ENCODE data around the gene SLC22A23.

DNA sequence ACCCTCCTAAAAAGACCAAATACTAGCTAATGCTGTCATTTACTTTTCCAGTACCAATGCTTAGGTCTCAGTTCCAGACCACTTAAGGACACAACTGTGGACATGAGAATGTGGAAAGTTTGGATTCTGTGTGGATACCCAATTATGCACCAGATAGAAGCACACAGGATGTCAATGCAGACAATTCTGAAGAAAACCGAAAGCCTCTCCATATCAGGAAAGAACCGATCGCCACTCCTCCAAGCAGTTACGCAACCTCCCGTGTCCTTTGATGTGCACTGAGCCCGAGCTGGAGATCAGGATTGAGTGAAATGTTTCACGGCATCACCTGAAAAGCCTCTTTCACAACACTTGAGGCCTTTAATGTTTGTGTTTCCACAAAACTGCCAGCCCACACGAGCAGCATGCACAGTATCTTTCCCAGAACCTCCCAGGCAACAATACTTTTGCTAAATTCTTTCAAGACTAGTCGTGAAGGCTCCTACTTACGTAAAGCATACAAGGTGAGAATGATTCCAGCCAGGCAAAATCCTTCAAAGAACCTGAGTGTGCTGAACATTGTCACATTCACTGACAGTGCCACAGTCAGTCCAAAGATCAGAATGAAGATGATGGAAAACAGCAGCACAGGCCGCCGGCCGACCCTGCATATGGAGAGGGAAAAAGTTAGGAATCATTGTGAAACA is 47.0 kb downstream of the SLC22A23 start:
- TF ChIP-seq, protein P1, sequence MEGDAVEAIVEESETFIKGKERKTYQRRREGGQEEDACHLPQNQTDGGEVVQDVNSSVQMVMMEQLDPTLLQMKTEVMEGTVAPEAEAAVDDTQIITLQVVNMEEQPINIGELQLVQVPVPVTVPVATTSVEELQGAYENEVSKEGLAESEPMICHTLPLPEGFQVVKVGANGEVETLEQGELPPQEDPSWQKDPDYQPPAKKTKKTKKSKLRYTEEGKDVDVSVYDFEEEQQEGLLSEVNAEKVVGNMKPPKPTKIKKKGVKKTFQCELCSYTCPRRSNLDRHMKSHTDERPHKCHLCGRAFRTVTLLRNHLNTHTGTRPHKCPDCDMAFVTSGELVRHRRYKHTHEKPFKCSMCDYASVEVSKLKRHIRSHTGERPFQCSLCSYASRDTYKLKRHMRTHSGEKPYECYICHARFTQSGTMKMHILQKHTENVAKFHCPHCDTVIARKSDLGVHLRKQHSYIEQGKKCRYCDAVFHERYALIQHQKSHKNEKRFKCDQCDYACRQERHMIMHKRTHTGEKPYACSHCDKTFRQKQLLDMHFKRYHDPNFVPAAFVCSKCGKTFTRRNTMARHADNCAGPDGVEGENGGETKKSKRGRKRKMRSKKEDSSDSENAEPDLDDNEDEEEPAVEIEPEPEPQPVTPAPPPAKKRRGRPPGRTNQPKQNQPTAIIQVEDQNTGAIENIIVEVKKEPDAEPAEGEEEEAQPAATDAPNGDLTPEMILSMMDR (IDR thresholded peaks at IDR 0.05; ENCODE audit: low read depth, low read length, poor library complexity, severe bottlenecking): no peak
- no peak for TF ChIP-seq EZH2phosphoT487 (IDR thresholded peaks at IDR 0.05; ENCODE audit: borderline replicate concordance, low read length)

Data from DOHH2 (cell line).